Esophagus muscularis mucosa (tissue), 4 donors: ENCODE measurements around the gene SLIT1. TPM values are rescaled to one million over a fixed set of nuclear protein-coding genes. Genes with fewer than 3 reads are reported as not detected.

Experiments used
- DNase-seq: peaks from one replicate; pipeline ENCODE4 v3.0.0-alpha.2; 2017; ENCODE audit errors: extremely low spot score
- H3K27ac ChIP-seq, 4 donors: fragments of 200-600 bp; sonication (generic); replicated peaks in 1 of 4; 1 replicate in 3 of 4; 2 replicates in 1 of 4; pipeline ENCODE4 v1.5.1; 2016 to 2019; ENCODE audit warnings: mild to moderate bottlenecking in 1 of 4
- H3K27me3 ChIP-seq, 4 donors: fragments of 200-600 bp; sonication (generic); one replicate each; pipeline versions ENCODE4 v1.5.1 to v1.6.0; 2016 to 2019
- H3K36me3 ChIP-seq, 4 donors: fragments of 200-600 bp; sonication (generic); one replicate each; pipeline ENCODE4 v1.5.1; 2016 to 2019
- H3K4me1 ChIP-seq, 4 donors: fragments of 200-600 bp; sonication (generic); one replicate each; pipeline ENCODE4 v1.5.1; 2016 to 2019
- H3K4me3 ChIP-seq, 4 donors: fragments of 200-600 bp; sonication (generic); 1 replicate in 2 of 4; 2 replicates in 2 of 4; pipeline ENCODE4 v1.5.1; 2016 to 2019; ENCODE audit warnings: mild to moderate bottlenecking in 4 of 4, moderate library complexity in 1 of 4
- H3K9me3 ChIP-seq, 4 donors: fragments of 200-600 bp; sonication (generic); 1 replicate in 3 of 4; 2 replicates in 1 of 4; pipeline ENCODE4 v1.5.1; 2016 to 2019
- EP300 ChIP-seq: sonication (generic); formaldehyde crosslinking; IDR thresholded peaks from one replicate; pipeline ENCODE4 v1.6.1; 2017; ENCODE audit warnings: antibody characterized with exemption
- POLR2A ChIP-seq: fragments of 450-650 bp; IDR thresholded peaks from one replicate; pipeline ENCODE4 v1.6.1; 2017; ENCODE audit warnings: antibody characterized with exemption, moderate library complexity, mild to moderate bottlenecking, low read depth
- POLR2AphosphoS5 ChIP-seq, 2 donors: sonication (generic); formaldehyde crosslinking; IDR thresholded peaks; one replicate each; pipeline ENCODE4 v1.6.1; 2017; ENCODE audit warnings: antibody characterized with exemption in 2 of 2
- WGBS: methylation state at CpG from one replicate; pipeline ENCODE4 v1.1.5; 2018; 5-methylcytosine and 5-hydroxymethylcytosine counted together
- intact Hi-C: fragments of 100-400 bp; cut with DNase I; formaldehyde crosslinking; loops from one replicate; pipeline ENCODE4 v1.15.1; 2023
- total RNA-seq, 4 donors: library from RNA; depleted of rRNA; stranded (reverse); fragments of >200 nt; gene quantifications; one replicate each; pipeline versions ENCODE4 v1.1.0 to v1.2.1, GENCODE V29; 2016
- TF ChIP-seq, protein P1 (sequence below), 3 experiments: fragments of 200-600 bp in 2 of 3; fragments of 450-650 bp in 1 of 3; sonication (generic) in 2 of 3; IDR thresholded peaks; one replicate each; pipeline ENCODE4 v1.5.1; 2017 to 2019; ENCODE audit warnings: antibody characterized with exemption in 3 of 3, mild to moderate bottlenecking in 2 of 3, moderate library complexity in 1 of 3

Gene SLIT1
- total RNA-seq, 4 donors from 2014 or later: 0.13 to 0.42 (median 0.31) TPM

- peaks cover 8 to 25% (median 20%) of the 10 kb centered on the region in 4 donors for H3K4me1 ChIP-seq
- no peak for DNase-seq
- no peaks in the 10 kb centered on the region for H3K9me3 ChIP-seq
- WGBS: 100% methylated on average over 3 of the region's 3 CpGs
- H3K27me3 ChIP-seq: peaks cover 0 to 85% (median 14%) of the 10 kb centered on the region in 4 donors
- no peaks in the 10 kb centered on the region for H3K36me3 ChIP-seq
- TF ChIP-seq, protein P1, sequence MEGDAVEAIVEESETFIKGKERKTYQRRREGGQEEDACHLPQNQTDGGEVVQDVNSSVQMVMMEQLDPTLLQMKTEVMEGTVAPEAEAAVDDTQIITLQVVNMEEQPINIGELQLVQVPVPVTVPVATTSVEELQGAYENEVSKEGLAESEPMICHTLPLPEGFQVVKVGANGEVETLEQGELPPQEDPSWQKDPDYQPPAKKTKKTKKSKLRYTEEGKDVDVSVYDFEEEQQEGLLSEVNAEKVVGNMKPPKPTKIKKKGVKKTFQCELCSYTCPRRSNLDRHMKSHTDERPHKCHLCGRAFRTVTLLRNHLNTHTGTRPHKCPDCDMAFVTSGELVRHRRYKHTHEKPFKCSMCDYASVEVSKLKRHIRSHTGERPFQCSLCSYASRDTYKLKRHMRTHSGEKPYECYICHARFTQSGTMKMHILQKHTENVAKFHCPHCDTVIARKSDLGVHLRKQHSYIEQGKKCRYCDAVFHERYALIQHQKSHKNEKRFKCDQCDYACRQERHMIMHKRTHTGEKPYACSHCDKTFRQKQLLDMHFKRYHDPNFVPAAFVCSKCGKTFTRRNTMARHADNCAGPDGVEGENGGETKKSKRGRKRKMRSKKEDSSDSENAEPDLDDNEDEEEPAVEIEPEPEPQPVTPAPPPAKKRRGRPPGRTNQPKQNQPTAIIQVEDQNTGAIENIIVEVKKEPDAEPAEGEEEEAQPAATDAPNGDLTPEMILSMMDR (IDR thresholded peaks at IDR 0.05): no peak
- TF ChIP-seq POLR2A (no peak), EP300 (no peak), POLR2AphosphoS5 (IDR thresholded peaks at IDR 0.05) (no peak)
- no peak overlapping the region for H3K27ac ChIP-seq
- intact Hi-C loops: no loop called here
- H3K4me3 ChIP-seq: no peak overlapping the region
Observed at GRCh38 chr10:97183314-97183713, 2.4 kb downstream of the SLIT1 start.

- Histone ChIP-seq H3K4me1 (peaks cover 8 to 25% (median 20%) of the 10 kb centered on the region in 4 donors), H3K27me3 (peaks cover 0 to 85% (median 14%) of the 10 kb centered on the region in 4 donors), H3K36me3 (no peaks in the 10 kb centered on the region), H3K4me3 (no peak overlapping the region), H3K27ac (no peak overlapping the region), H3K9me3 (no peaks in the 10 kb centered on the region)
- 90% methylated on average over 10 of the region's 10 CpGs for WGBS
- DNase-seq: no peak
- intact Hi-C loops: no loop called here
- TF ChIP-seq POLR2AphosphoS5 (IDR thresholded peaks at IDR 0.05) (no peak), EP300 (no peak), POLR2A (no peak)
- TF ChIP-seq, protein P1 (IDR thresholded peaks at IDR 0.05): no peak
Observed at GRCh38 chr10:97182288-97182990, 3.3 kb downstream of the SLIT1 start.

DNA sequence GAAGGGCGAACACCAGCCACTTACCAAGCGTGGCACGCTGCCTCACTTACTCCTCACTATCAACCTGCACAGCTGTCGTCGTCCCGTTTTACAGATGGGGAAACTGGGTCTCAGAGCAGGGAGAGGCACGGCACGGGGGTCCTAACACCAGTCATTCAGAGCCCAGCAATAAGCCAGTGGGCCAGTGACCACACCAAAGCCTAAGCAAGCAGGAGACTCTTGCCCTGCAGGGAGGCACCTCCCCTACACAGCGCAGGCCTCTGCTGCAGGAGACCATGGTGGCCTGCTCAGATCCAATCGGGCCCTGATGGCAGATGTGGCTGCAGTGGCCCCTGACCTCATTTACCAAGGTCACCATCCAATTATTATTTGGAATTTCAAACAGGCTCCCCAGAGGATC lies 4.8 kb downstream of the SLIT1 start:
- Histone ChIP-seq H3K27ac (no peak overlapping the region), H3K4me1 (peaks cover 8 to 22% (median 17%) of the 10 kb centered on the region in 4 donors), H3K9me3 (no peaks in the 10 kb centered on the region), H3K4me3 (no peak overlapping the region), H3K27me3 (peaks cover 0 to 85% (median 12%) of the 10 kb centered on the region in 4 donors), H3K36me3 (no peaks in the 10 kb centered on the region)
- WGBS: 94% methylated on average over 10 of the region's 10 CpGs
- no peak for DNase-seq
- TF ChIP-seq EP300 (no peak), POLR2A (no peak), POLR2AphosphoS5 (IDR thresholded peaks at IDR 0.05) (no peak)
- TF ChIP-seq, protein P1 (IDR thresholded peaks at IDR 0.05): no peak
- intact Hi-C loops: no loop called here

DNA sequence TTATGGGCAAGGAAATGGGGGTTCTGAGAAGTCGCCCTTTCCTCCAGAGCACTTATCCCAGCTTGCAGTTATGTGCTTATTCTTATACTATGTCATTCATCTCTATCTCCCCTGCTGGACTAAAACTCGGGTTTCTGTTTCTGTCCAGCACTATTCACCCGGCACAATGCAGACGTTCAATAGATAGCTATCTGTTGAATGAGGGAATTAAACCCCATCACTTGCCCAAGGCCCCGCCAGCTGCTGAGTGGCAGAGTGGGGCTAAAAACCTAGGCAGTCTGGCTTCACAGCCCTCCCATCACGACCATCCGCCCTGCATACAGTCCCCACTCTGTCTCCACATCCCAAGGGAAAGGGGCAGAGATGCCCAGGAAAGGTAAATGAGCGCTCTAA lies 5.4 kb downstream of the SLIT1 start:
- WGBS: 82% methylated on average over 8 of the region's 8 CpGs
- TF ChIP-seq, protein P1 (IDR thresholded peaks at IDR 0.05): no peak
- TF ChIP-seq EP300 (no peak), POLR2AphosphoS5 (IDR thresholded peaks at IDR 0.05) (no peak), POLR2A (no peak)
- Histone ChIP-seq H3K36me3 (no peaks in the 10 kb centered on the region), H3K9me3 (no peaks in the 10 kb centered on the region), H3K27me3 (peaks cover 0 to 85% (median 6%) of the 10 kb centered on the region in 4 donors), H3K4me3 (no peak overlapping the region), H3K4me1 (peaks cover 2 to 15% (median 11%) of the 10 kb centered on the region in 4 donors), H3K27ac (no peak overlapping the region)
- no peak for DNase-seq
- intact Hi-C loops: no loop called here
